Suprapubic skin (tissue), 4 donors: Measurements from ENCODE around the gene ATF7IP2. TPM values are rescaled to one million over a fixed set of nuclear protein-coding genes. Genes with fewer than 3 reads are reported as not detected.

Source experiments
- DNase-seq, 2 donors: peaks; one replicate each; pipeline ENCODE4 v3.0.0-alpha.2; 2019; ENCODE audit warnings: low spot score in 2 of 2
- H3K27ac ChIP-seq: fragments of 200-600 bp; sonication (generic); one replicate; pipeline ENCODE4 v1.5.1; 2019
- H3K27me3 ChIP-seq: fragments of 200-600 bp; sonication (generic); one replicate; pipeline ENCODE4 v1.5.1; 2019
- H3K36me3 ChIP-seq: fragments of 200-600 bp; sonication (generic); one replicate; pipeline ENCODE4 v1.5.1; 2019
- H3K4me1 ChIP-seq: fragments of 200-600 bp; sonication (generic); one replicate; pipeline ENCODE4 v1.5.1; 2019
- H3K4me3 ChIP-seq: fragments of 200-600 bp; sonication (generic); one replicate; pipeline ENCODE4 v1.5.1; 2019; ENCODE audit warnings: mild to moderate bottlenecking
- H3K9me3 ChIP-seq: fragments of 200-600 bp; sonication (generic); one replicate; pipeline ENCODE4 v1.5.1; 2019
- CTCF ChIP-seq, 2 donors: fragments of 200-600 bp in 1 of 2; fragments of 450-650 bp in 1 of 2; sonication (generic) in 1 of 2; IDR thresholded peaks; one replicate each; pipeline ENCODE4 v1.5.1; 2016 to 2019; ENCODE audit warnings: antibody characterized with exemption in 2 of 2, mild to moderate bottlenecking in 1 of 2, moderate library complexity in 1 of 2
- EP300 ChIP-seq: sonication (generic); formaldehyde crosslinking; IDR thresholded peaks from one replicate; pipeline ENCODE4 v1.6.1; 2017; ENCODE audit warnings: antibody characterized with exemption
- POLR2A ChIP-seq, 2 donors: fragments of 450-650 bp; IDR thresholded peaks; one replicate each; pipeline ENCODE4 v1.6.1; 2017; ENCODE audit warnings: antibody characterized with exemption in 2 of 2, mild to moderate bottlenecking in 2 of 2, moderate library complexity in 2 of 2
- POLR2AphosphoS5 ChIP-seq, 3 donors: sonication (generic); formaldehyde crosslinking; IDR thresholded peaks; one replicate each; pipeline ENCODE4 v1.6.1; 2017; ENCODE audit warnings: antibody characterized with exemption in 3 of 3
- total RNA-seq, 4 donors: library from RNA; depleted of rRNA; stranded (reverse); fragments of >200 nt; gene quantifications; one replicate each; pipeline ENCODE4 v1.1.0, GENCODE V29; 2016

The ATF7IP2 gene
- total RNA-seq, 4 donors from 2014 or later = 2.8 to 22.6 (median 10.1) TPM

DNA sequence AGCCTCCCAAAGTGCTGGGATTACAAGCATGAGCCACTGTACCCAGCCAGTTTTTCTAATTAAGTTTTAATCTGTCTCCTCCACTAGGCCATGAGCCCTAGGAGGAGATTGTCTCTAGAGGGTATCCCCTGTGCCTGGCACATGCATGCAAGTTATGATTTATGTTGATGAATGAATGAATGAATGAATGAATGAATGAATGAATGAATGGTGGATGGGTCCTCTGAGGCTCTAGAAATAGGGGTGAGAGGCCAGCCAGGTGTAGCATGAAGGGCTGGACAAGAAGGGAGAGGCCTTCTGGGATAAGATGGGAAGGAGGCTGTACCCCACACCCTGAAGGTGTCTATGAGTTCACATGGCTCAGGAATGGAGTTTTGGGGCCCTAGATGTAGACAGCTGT is 145.7 kb downstream of the ATF7IP2 start:
- Histone ChIP-seq H3K4me1 (no peaks in the 10 kb centered on the region), H3K9me3 (no peaks in the 10 kb centered on the region), H3K36me3 (peaks cover 85% of the 10 kb centered on the region), H3K27ac (no peak overlapping the region), H3K4me3 (no peak overlapping the region), H3K27me3 (no peaks in the 10 kb centered on the region)
- TF ChIP-seq POLR2AphosphoS5 (IDR thresholded peaks at IDR 0.05) (no peak), EP300 (no peak), POLR2A (IDR thresholded peaks at IDR 0.05) (no peak), CTCF (IDR thresholded peaks at IDR 0.05) (no peak)
- DNase-seq = no peak

Other genes with a start within 250 kb of the ATF7IP2 start
- gene GRIN2A, start 203.6 kb upstream of the ATF7IP2 start, total RNA-seq = 1 to 10 TPM in 2 of 4 donors, under 1 TPM in 2; 0.08 to 5.4 (median 1.3) TPM
- gene EMP2, start 194.5 kb downstream of the ATF7IP2 start, total RNA-seq = 100 to 1,000 TPM in 3 of 4 donors, 10 to 100 TPM in 1; 91.6 to 187 (median 139) TPM